Islet precursor cell (in vitro differentiated cells): ENCODE results near the gene UBD.

Experiments used
- DNase-seq: peaks from one replicate; pipeline ENCODE4 v3.0.0-alpha.2; 2018

UBD gene

DNA sequence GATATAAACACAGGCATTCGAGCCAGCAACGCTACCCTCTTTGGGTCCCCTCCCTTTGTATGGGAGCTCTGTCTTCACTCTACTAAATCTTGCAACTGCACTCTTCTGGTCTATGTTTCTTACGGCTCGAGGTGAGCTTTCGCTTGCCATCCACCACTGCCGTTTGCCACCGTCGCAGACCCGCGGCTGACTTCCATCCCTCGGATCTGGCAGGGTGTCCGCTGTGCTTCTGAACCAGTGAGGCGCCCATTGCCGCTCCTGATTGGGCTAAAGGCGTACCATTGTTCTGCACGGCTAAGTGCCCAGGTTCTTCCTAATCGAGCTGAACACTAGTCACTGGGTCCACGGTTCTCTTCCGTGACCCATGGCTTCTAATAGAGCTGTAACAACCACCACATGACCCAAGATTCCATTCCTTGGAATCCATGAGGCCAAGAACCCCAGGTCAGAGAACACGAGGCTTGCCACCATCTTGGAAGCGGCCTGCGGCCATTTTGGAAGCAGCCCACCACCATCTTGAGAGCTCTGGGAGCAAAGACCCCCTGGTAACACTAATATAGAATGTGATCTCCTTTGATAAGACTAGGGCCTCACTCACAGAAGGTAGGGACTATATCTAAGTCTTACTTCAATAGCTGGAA, 973 bp downstream of the UBD start:
- DNase-seq = no peak

DNA sequence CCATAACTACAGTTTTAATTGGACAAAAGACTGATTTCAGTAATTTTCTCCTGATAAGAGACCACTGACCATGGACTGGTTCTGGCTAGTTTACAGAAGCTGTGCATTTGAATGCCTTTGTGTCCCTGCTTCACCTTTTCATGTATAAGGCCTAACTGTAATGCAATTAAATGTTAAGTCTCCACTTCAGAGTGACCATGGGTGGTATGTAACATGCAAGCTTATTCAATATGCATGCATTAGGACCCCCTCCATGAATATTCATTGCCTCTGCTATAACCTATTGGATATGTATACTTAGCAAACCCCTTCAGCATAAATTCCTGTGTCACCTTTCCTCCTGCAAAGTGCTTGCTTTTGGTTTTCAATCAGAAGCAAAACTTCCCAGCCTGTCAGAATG, 2.2 kb downstream of the UBD start:
- DNase-seq = no peak

DNA sequence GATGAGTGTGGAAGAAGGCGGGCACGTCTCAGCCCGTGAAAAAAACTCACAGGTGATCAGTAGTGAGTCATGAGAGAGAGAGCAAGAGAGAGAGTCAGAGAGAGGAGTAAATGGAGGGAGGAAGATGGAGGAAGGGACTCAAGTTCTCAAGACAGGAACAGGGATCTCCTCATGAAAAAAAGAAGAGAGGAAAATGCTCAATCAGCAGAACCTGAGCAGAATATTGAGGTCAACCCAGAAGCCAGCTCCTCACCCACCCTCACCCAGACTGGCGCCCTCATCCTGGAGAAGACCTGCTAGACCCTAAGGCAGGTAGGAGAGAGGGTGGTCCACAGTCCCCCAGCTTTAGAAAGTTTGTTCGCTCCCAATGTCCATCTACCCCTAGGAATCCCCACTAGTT, 4.8 kb downstream of the UBD start:
- DNase-seq = no peak

DNA sequence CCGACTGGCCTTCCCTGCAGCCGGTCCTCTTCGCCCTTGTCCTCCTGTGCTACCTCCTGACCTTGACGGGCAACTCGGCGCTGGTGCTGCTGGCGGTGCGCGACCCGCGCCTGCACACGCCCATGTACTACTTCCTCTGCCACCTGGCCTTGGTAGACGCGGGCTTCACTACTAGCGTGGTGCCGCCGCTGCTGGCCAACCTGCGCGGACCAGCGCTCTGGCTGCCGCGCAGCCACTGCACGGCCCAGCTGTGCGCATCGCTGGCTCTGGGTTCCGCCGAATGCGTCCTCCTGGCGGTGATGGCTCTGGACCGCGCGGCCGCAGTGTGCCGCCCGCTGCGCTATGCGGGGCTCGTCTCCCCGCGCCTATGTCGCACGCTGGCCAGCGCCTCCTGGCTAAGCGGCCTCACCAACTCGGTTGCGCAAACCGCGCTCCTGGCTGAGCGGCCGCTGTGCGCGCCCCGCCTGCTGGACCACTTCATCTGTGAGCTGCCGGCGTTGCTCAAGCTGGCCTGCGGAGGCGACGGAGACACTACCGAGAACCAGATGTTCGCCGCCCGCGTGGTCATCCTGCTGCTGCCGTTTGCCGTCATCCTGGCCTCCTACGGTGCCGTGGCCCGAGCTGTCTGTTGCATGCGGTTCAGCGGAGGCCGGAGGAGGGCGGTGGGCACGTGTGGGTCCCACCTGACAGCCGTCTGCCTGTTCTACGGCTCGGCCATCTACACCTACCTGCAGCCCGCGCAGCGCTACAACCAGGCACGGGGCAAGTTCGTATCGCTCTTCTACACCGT, 6.1 kb downstream of the UBD start:
- peak; percentile 90 for DNase-seq

DNA sequence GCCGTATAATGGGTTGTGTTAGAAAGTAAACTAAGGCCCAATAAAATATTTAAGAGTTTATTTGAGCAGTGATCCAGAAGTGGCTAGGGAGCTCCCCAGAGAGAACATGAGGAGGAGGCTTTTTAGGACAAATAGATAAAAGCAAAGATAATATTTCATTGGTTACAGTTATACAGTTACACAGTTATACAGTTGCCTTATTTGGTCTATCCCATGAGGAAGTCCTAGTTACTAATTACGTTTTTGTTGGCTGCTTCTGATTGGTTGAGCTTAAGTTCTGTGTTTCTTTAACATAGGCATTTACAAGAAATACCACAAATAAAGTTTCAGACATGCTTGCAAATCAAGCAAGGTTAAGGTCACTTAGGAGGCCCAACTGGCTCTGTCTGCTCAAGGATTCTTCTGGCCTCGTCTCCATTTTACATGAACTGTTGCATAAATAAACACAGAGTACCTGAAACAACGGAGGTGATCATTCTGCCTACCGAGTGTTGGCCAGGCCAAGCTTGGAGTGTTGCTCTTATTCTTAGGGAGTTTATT, 7.0 kb downstream of the UBD start:
- DNase-seq = no peak

DNA sequence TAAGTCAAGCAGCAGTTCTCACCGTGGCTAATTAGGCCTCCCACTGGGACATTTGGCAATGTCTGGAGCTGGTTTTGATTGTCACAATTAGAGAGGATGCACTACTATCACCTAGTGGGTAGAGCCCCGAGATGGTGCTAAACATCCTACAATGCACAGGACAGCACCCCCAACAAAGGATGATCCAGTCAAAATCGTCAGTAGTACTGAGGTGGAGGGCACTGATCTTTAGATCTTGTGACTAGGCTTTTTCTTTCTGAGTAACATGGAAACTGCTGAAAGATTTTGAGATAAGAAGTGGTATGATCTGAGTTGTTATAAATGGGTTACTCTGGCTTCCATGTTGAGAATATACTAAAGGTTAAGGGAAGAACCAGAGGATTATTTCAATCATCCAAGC, 12.0 kb downstream of the UBD start:
- DNase-seq = no peak

DNA sequence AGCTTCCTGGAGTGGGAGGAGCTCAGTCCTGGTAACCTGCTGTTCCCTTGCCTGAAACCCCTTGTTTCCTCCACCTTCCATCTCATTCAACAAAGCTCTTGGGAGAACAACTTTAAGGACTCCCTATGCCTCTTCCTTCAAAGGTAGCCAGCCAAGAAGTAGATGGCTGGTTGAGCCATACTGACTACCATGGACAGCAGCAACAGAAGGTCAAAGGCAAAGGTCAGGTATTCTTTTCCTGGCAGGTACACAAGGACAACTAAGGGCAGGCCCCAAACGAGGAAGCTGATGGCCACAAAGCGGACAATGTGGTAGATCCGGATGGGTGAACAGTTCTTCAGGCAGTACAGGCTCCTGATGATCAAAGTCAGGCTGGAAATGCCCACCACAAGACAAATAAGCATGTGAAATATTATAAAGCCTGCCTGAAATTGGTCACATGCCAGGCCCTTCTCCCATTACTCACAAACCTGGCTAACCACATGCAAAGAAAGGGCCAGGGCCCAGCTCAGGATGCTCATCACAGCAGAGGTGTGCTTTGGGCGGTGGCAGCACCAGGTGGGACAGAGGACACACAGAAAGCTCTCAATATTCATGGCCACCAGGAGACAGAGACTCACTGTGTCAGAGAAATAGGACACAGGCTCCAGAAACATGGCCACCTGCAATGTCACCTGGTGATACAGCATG, 21.7 kb downstream of the UBD start:
- DNase-seq = no peak

DNA sequence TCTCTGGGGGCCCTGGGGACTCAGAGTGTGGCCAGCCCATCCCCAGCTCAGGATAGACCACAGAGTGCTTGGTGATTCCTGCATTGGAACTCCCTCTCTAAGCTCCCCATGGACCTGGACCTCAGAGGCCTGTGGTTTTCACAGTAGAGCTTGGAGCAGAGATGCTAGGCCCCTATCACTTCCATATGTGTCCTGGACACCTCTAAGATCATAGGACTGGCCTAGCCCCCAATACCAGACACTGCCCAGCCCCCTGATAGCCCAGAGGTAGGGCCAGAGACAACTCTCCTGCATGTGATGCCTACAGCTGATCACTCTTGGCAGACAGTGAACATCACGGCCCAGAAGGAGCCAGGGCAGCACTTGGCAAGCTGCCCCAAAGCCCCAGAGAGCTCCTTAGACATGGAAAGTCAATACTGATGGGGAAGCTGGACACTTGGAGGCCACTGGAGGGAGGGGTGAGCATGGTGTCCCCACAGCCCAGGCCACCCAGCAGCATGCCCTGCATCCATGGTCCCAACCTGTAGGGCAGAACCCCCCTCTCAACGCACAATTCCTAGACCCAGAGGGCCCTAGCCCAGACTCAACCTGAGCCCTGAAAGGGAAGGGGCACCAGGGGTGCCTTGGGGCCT, 27.1 kb downstream of the UBD start:
- DNase-seq = no peak

DNA sequence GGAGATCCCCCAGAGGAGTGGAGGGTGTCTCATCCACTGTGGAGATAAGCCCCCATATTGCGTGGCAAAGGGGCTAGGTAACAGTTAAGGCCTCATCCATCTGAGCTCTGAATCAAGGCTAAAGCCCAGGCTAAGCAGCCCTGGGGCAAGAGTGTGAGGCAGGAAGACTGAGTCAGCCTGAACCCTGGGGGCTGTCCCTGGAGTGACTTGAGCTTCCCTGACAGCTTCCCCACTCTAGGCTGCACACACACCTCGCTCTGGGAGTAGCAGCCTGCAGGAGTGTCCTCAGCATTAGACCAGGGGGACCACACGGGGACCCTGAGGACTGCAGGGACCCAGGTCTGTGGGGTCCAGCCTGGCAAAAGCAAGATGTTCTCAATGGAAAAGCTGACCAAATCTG, 27.9 kb downstream of the UBD start:
- peak; percentile 54 for DNase-seq

DNA sequence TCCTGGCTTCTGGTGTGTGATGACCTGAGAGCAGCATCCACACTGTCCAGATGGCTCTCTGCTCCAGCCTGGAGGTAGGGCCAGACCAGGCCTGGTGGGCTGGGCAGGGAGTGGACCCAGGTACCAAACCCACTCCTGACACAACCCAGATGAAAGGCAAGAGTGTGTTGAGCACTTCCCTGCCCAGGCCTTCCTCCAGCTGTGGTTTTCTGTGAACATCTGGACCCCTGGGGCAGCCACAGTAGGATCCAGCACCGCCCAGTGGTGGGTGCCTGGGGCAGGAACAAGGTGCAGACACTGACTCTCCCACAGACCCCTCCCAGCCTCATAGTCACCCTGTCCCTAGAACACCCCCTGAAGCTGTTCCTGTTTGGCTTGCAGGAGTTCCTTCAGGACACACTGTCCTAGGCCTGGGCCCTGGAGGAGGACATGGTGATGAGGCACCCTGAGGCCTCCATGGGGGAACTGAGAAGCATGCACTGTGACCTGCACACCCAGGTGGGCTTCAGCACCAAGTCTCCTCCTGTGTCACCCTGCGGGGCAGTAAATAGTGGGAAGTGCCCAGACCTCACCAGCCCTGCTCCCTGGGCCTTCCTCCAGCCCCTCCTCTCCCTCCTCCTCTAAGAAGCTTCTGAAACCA, 28.7 kb downstream of the UBD start:
- DNase-seq = no peak

DNA sequence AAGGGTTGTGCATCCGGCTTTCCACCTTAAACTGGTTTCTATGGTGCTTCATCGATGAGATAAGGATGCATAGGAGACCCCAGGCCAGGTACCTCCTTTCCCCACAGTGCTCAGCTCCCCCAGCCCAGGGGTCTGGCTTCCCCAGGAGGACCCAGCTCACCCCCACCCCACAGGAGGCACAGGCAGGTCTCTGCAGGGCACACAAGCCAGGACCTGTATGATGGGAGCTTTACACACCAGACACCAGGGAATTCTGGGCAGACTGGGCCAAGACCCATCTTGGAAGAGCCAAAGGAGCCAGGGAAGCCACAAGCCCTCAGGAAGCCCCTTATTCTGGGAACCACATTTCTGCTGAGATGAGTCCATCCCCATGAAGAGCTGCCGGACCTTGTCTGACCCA, 29.6 kb downstream of the UBD start:
- no peak for DNase-seq

DNA sequence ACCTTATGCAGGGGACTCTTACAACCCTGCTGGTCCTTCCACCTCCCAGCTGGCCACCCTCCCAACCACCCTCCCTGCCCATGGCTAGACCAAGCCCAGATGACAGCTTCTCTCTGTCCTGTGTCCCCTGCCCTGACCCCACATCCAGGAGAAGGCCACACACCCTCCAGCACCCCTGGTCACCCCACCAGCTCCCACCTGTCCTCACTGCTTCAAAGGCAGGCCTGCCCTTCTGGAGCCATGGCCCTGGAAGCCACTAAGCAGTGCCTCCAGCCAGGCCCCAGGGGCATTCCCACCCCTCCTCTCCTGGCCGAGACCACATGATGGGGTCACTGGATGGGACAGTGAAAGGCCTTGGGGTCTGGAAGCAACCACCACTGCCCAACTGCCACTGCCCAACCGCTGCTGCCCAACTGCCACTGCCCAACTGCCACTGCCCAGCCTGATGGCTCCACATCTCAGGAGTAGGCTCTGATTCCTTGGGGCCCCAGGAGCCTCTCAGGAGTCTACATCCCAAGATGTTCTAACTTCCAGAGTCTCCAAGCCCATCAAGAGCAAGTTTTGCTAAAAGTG, 30.5 kb downstream of the UBD start:
- DNase-seq = peak; percentile 49

DNA sequence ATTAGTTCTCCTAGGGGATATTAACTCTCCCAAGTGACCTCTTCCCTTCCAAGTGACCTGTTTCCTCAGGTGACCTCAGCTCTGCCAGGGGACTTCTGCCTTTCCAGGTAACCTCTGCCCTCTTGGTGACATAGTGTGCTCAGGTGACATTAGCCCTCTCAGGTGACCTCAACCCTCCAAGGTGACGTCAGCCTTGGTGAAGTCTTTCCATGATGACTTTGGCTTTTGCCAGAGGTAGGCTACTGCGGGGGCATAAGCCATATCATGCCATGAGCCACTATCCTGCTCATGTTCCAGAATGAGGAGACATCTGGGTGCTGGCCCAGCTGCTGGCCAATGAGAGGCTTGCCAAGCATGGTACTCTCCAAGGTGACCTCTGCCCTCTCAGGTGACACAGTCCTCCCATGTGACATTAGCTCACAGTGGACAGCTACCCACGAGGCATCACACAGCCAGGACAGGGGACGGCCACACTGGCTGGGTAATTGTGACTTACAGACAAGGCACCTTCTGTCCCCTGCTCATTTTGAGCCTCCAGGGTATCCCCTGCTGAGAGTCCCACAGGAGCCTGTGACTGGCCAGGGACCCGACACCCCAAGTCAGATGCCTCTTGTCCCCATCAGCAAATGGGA, 31.1 kb downstream of the UBD start:
- DNase-seq = no peak

DNA sequence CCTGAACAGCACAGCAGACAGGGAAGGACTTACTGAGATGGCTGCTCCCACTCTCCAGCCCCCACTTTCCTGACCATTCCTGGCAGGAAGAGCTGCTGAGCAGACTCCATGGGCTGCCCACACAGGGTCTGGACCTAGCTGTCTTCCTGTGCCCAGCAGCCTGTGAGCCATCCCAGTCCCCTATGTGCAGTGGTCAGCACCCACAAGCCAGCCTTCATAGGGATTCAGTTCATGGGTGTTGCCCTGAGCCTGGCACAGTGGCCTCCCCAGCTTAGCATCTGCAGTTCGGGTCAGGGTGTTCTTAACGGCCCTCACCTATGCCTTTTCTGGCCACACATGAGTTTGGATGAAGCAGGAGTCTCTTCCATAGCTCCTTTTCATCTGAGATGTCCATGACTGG, 32.0 kb downstream of the UBD start:
- no peak for DNase-seq

DNA sequence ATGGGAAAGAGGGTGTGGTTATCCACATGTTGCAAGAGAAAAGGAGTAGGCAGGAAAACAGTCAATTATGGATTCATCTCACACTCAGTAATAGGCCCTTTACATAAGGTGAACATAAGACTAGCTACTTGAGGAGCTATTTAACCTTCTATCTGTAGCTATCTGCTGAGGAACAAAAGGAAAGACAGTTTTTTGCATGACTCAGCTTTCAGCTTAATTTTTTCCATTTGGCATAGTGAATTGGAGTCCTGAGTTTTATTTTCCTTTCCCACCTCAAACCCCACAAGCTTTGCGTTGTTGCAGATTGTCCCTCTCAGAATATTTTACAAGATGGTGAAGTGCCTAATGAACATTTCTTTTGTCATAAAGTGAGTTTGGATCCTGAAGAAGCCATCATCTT, 32.4 kb downstream of the UBD start:
- no peak for DNase-seq

DNA sequence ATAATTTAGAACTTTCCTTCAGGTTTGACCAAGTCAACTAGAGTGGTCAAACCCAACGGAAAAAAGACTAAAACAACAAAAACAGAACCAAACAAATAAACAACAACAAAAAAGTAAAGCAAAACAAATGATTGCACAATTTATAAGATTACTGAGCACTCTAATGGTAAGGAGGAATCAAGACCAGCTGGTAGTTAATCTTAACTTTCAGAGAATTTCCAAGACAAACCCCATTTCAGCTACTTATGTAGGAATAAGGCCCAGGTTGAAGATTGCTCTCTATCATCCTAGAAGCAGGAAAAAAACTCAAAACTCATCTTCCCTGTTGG, 34.3 kb downstream of the UBD start:
- no peak for DNase-seq

DNA sequence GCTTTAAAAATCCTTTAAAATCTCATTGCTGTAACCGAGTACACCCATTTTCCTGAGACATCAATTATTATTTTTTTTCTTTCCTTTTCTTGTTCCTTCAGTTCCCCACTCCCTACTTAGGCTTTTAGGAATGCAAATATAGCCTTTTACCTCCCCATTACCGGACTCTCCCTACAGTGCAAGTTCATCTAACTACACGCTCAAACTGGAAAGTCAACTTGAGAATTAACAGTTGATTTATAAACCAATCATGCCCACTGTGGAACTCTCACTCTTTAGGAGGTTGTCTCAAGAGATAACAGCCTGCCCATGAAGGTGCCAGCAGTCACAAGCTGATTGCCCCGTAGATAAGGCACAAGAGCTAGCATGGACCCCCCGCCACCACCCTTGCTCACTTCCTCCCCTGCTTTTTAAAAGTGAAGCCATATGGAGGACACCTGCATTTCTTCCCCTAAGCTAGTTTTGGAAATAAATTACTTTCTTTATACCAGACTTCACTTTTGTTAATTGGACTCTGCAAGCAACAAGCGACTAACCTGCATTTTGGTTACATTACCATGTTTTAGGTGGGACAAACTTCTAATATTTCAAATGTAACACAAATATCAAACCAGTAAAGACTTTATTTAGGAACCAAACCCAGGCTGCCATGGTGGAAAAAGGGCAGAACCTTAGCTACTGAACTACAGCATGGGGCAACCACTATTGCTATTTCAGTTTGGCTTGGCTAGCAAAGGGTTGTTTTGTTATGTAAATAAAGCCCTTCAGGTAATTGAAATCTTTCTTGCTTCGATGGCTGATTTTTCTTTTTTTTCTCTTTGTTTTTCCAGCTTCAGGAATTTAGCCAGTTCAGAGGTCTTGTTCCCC, 34.9 kb downstream of the UBD start:
- no peak for DNase-seq

DNA sequence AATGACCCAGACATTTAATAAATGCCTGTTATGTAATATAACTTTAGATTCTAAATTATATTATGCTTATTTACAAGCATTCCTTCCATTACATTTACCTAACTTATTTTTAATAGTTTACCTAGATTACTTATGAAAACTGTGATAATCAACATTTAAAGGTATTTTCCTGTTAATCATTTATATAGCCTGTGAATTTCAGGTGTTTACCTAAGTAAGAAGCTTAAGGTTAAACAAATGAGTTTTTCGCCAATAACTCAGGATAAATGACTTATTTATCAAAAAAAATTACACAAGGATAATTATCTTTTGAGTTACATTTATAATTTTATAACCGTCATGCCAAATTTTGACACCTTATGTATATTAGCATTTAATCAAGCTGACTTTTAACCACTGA, 35.5 kb downstream of the UBD start:
- DNase-seq = no peak

DNA sequence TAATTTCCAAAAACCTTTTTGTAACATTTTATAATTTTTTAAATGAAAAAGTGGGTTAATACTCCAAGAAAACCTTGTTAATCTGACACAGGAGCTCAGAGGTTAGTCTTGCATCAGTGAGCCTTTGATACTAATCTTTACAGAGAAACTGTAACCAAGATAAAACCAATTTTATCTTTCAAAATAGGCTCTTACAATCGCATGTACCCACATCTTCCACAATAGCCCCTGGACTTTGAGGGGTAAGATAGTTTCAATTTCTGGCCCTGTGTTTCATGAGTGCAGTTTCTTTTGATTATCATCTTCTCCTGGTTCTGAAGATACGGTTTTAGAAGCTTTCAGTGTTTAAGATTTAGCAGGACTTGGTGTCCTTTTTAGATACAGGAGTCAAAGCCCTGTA, 37.3 kb downstream of the UBD start:
- DNase-seq = no peak

DNA sequence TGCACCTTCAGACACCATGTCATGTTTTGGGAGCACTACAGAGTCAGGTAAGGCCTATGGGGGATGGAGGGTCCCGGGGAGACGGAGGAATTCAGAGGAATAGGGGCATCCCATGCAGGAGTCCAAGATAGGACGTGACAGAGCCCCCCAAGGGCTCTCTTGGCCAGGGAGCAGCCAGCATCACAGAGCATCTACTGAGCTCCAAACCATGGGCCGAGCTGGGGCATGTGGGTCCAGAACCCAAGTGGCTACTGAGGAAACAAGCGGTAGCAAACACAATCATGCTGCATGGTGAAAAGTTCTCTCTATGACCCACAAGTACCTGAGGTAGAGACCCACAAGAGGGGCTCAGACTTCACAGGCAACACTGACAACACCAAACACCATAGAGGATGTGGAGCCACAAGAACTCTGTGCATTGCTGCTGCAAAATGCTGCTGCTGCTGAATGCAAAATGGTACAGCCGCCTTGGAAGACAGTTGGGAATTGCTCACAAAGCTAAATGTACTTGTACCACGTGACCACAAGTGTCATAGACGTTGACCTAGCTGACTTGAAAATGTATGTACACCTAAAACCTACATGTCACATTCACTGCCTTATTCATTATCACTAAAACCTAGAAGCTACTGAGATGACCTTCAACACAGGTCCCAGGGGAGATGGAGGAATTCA, 38.4 kb downstream of the UBD start:
- DNase-seq = no peak

DNA sequence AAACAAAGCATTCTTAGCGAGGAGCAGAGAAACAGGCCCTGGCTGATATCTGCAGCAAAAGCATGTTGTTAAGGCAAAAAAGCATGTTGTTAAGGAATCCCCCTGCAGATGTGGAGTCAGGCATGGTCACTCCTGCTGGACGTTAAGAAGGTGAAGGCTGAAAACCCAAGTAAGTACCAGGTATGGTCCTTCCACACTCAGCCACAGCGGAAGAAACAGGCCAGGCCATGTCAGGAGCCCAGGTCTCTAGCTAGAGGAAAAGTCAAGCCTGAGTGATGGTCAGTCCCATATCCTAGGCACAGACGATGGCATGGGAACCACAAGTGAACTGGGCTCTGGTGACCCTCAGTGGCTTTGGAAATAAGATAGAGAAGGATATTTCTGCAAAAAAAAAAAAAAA, 39.3 kb downstream of the UBD start:
- no peak for DNase-seq
